ENCODE data around the gene ZC3HAV1L.

DNA sequence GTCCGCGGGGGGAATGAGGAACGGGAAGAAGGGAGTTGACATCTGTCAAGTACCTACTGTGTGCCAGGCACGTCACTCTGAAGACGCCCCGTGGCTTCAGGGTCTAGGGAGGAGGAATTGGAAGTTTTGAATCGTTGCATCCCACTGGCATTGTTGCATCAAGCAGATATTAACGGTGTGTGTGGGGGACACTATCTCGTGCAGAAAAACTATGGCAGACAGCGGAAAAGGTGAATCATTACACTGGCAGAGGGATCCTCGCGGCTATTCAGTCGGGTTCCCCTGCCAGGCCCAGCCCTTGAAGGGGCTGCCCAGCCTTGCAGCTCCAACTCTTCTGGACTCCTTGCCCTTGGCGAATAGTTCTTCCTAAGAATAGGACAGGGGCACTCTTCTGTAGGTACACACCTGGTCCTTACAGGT is 53.6 kb downstream of the ZC3HAV1L start:
- TF ChIP-seq, protein P1, sequence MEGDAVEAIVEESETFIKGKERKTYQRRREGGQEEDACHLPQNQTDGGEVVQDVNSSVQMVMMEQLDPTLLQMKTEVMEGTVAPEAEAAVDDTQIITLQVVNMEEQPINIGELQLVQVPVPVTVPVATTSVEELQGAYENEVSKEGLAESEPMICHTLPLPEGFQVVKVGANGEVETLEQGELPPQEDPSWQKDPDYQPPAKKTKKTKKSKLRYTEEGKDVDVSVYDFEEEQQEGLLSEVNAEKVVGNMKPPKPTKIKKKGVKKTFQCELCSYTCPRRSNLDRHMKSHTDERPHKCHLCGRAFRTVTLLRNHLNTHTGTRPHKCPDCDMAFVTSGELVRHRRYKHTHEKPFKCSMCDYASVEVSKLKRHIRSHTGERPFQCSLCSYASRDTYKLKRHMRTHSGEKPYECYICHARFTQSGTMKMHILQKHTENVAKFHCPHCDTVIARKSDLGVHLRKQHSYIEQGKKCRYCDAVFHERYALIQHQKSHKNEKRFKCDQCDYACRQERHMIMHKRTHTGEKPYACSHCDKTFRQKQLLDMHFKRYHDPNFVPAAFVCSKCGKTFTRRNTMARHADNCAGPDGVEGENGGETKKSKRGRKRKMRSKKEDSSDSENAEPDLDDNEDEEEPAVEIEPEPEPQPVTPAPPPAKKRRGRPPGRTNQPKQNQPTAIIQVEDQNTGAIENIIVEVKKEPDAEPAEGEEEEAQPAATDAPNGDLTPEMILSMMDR (IDR thresholded peaks at IDR 0.05), result no peak
- TF ChIP-seq POLR2A (IDR thresholded peaks at IDR 0.05) (no peak), POLR2AphosphoS5 (IDR thresholded peaks at IDR 0.05) (no peak)
